C4-2B (cell line): ENCODE data around the gene CCDC85C.

Experiments
- CTCF ChIP-seq: fragments of 450-650 bp; conservative IDR thresholded peaks from 2 replicates; pipeline ENCODE4 v1.5.1; 2017; ENCODE audit warnings: mild to moderate bottlenecking
- ZFX ChIP-seq: fragments of 450-650 bp; IDR thresholded peaks from 2 replicates; pipeline ENCODE4 v1.6.1; 2017

GRCh38 chr14:99626041-99626648 lies 22.1 kb upstream of the CCDC85C start:
- no peak for TF ChIP-seq CTCF
- TF ChIP-seq ZFX: no peak
